Activated CD8-positive, alpha-beta memory T cell treated with anti-CD3 and anti-CD28 coated beads for 1 hour (primary cell): Measurements from ENCODE around the gene RIOX2.
A peak's percentile ranks its signal among the peaks of the same experiment; 100 is the strongest.
"Not testable (repeated sequence)": the region's sequence is repeated elsewhere in the genome, so short reads cannot be mapped to it uniquely, and the experiment has no call there.

Source experiments
- DNase-seq, 2 donors: peaks; one replicate each; pipeline ENCODE4 v3.0.0-alpha.2; 2020; ENCODE audit warnings: low read depth in 1 of 2; ENCODE audit errors: extremely low read depth in 1 of 2

Gene RIOX2

DNA sequence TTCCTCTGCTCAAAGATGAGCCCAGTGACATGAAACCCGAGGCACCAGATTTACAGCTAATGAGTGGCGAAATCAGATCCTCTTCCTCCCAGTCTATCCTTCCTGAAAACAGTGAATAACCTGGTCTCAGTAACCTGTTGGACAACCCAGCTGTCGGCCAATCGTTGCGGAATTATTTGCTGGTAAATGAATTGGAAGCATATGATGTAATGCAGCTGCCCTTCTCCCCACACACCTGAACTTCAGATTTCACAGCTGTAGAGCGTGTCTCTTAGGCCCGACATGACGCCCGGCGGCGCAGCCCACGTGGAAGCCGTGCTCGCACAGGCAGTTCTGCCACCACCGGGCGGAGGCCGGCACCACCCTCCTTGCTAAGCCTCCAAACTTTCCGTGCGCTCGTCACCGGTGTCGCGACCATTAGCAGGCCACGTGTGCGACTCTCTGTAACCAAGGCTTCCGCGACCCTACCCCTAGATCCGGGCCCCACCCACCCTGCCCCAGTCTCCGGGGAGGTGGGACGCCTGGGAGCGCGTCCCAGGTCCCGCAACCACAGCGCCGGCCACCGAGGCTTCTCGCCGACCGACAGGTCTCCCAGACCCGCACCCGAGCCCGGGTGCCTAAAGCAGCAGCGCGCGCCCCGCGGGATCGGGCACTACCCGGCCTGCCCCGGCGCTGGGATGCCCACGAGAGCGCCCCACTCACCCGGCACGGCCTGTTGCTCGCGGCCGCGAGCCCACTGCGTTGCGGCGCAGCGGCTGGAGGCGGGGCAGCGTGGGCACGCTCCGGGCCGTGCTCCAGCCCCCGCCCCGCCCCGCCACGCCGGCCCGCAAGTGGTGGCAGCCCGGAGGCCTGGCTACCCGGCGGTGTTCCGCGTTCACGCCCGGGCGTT, at the start of gene RIOX2:
Gene RIOX2 (minus strand): TSS at position 753 of the 889 bp plus-strand sequence. CDS start 4,838 bp downstream, outside the sequence.
- DNase-seq = peak; percentile 44 to 60

DNA sequence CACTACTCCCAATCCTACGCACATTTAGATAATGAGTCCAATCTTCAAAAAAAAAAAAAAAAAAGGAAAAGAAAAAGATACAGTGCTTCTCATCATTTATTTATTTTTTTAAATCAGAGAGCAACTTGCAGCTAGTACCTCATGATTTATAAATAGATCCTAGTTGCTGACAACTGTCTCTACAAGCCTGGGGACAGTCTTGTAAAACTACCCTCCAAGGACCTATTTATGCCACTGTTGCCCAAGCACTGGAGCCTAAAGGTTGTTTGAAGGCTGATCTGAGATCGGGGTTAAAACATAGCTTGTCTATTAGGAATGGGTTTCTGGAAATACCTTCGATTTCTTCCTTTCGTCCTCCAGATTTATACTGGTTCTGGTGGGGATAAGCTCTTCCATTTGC, 48.2 kb upstream of the RIOX2 start:
- DNase-seq = no peak

GRCh38 chr3:98018301-98018700, 46.1 kb upstream of the RIOX2 start:
- no peak for DNase-seq

GRCh38 chr3:98014268-98014585, 42.0 kb upstream of the RIOX2 start:
- DNase-seq = no peak

DNA sequence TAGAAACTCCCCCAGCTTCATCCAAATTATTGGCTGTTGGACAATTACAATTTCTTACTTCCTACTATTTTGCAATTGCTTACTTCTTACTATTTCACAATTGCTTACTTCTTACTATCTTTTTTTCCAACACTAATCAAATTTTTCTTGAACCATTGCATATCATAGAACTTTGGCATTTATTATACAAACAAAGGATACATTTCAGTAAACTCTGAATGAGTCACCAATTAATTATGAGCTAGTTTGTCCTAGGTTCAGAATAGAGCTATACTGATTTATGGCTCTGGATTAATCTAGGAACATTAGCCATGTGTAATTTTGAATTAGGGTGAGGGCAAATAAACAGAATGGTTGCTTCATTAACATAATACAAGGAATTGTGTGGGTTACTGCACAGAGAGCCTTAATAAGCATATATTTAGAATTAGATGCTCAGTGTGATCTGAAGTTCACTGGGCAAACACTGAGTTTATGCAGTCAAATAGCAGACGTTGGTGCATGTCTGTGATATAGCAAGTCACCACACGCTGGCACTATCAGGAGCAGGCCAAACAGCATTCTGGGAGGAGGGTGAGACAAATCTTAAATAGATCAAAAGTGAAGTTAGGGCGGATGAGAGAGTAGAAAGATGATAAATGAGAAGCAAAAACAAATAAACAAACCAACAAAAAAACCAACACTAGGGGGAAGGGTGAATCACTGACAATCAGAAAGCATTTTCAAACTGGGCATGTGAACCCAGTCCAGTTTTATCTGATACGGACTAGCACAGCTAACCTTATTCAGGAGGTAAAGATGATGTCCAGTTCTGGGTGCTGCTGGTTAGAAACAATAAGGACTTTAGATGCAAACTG, 41.4 kb upstream of the RIOX2 start:
- DNase-seq = no peak

DNA sequence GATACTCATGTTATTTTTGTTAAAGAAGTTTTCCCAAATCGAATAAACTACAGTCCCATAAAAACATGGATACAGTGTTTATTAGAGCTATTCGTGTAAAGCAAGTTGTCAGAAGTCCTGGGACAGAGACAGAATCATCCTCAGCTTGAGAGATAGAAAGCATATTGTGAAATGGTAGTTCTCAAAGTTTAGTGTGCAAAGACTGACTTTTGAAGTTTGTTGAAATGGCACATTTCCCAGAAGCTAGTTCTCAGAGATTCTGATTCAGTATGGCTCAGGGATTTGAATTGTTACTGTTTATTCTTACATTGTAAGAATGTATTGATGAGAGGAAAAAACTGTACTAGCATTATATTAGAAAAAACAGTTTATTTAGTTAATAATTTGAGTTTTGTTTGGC, 40.7 kb upstream of the RIOX2 start:
- DNase-seq = no peak

- not testable (repeated sequence) for DNase-seq
Observed at GRCh38 chr3:98010883-98011449, 38.7 kb upstream of the RIOX2 start.

GRCh38 chr3:98010194-98010882, 38.1 kb upstream of the RIOX2 start:
- DNase-seq = no peak

DNA sequence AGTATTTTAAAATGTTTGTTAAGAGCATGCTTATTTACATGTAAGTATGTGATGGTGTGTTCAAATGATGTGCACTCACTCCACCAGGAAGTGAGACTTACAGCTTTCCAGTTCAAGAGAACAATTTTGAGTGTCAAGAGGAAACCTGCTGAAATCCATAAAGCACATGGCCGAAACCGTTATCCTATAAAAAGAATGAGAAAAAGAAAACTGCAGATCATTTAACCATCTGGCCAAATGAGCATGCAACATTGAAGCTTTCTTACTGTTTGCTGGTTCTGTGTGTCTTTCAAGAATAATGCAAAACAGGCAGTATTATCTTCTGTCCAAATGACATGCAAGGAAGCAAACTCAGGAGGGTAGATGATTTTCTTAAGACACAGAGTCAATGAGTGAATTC, 36.6 kb upstream of the RIOX2 start:
- no peak for DNase-seq

GRCh38 chr3:98005438-98005837, 33.2 kb upstream of the RIOX2 start:
- DNase-seq = no peak

- DNase-seq = no peak
Observed at GRCh38 chr3:98004721-98005120, 32.5 kb upstream of the RIOX2 start.

- DNase-seq = no peak
Observed at GRCh38 chr3:98003306-98003969, 31.2 kb upstream of the RIOX2 start.

GRCh38 chr3:98002717-98003116, 30.5 kb upstream of the RIOX2 start:
- no peak for DNase-seq

GRCh38 chr3:97999994-98000393, 27.8 kb upstream of the RIOX2 start:
- DNase-seq = no peak

DNA sequence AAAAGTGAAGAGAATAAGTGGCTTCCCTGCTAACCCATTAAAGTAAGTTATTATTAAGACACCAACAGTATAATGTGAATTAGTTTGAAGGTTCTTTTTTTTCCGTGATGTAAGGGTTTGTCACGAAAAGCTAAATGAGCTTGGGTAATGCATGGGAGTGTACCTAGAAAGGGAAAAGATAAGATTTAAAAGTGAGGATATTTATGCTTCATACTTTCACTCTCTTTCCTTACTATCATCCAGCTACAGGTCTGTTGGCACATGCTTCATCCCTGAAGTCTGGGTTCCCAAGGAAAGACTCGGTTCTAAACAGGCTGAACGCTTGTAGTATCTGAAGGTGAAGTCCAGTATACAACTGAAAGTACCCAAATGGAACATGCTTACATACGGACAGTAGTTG, 26.9 kb upstream of the RIOX2 start:
- DNase-seq = no peak

DNA sequence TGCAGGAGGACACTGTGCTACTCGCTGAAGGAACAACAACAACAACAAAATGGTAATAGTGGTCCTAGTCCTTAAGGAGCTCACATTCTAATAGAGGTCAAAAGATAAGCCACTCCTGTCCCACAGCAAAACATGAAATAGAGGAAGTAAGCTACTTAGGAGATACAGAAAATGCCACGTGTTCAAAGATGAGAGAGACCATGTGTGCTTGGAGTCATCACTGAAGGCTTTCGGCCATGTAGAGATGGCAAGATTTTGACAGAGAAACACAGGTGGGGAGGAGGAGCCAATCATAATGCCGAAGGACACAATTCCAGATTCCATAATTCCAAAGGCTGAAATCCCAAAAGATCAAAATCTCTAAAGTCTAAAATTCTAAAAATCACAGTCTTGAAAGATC, 24.8 kb upstream of the RIOX2 start:
- DNase-seq = no peak

DNA sequence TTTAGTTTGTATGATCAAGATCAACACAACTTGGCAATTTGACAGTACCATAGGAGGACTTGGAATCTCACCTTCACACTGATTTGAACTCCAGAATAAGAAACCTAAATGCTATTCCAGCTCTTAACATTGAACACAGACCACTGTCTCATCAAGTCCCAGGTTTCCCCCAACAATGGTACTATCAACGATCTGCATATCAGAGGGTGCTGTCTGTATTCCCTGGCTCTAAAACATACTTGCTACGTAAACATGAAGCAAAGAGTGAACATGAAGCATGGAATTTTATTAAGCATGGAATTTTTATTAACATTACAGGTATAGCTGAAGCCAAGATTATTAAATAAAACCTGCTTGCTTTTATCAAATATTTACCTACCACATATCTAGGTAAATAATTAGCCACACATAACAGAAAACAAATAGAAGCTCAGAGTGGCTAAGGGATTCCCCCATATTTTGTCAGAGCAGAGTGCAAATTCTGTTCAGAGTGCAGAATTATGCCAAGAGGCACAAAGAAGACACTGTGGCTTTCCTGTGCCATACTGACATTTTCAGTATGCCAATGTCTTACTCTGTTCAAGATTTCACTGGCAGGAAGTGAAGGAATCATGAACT, 22.2 kb upstream of the RIOX2 start:
- DNase-seq = no peak

DNA sequence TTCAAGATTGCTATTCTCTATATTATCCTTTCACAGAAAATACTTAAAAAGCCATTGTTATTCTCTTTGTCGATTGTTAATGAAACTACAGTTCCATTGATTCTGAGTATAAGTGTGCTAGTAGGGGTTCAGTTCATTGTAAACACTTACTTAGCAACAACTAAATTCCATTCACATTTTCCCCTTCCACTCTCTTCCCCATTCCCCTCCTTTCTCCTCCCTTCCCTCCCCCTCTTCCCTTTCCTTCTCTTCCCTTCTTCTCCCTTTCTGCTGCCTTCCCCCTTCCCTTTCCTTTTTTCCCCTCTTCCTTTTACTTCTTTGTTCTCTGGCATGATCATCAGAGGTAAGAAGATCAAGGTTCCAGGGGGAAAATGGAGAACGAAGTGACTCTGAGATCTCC, 21.3 kb upstream of the RIOX2 start:
- DNase-seq = no peak

DNA sequence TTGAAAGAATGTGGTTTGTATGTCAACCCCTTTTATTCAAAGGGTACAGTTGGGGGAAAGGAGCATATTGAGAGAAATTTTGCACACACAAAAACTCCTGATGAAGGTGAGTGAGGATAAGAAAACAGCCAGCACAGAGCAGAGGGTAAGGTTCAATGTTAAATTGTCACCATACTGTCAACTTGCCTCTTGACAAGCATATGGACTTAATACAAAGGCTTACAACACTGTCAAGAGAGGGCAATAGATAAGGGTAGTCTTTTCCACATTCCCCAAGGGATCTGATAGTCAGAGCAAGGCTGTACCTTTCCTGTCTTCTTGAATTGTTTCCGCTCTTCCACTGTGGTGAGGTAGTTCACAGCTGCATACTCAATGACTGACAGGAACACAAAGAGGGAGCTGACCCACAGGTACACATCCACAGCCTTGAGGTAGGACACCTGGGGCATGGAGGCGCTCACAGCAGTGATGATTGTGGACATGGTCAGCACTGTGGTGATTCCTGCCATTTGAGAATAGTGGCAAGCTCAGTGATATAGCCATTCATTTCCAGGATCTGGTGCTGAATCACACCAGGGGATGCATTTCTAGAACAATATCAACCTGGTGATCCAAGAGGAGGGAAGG, 20.4 kb upstream of the RIOX2 start:
- DNase-seq = no peak

- no peak for DNase-seq
Observed at GRCh38 chr3:97991293-97991682, 19.1 kb upstream of the RIOX2 start.
